Hematopoietic multipotent progenitor cell treated with erythropoietin and hydrocortisone succinate and interleukin-3 and kit ligand, for 4 days (in vitro differentiated cells): ENCODE results near the gene SUN1.

ENCODE experiments used
- DNase-seq: peaks from one replicate; pipeline ENCODE4 v3.0.0-alpha.2; 2015

SUN1 gene

GRCh38 chr7:880450-880849 lies 48.2 kb downstream of the SUN1 start:
- DNase-seq, result no peak

GRCh38 chr7:881441-882234 lies 49.4 kb downstream of the SUN1 start:
- DNase-seq, result no peak

- DNase-seq, result no peak
These were observed 50.2 kb downstream of the SUN1 start for GRCh38 chr7:882336-883035.

- no peak for DNase-seq
These were observed 51.1 kb downstream of the SUN1 start for GRCh38 chr7:883055-884021.

- DNase-seq, result no peak
These were observed 52.1 kb downstream of the SUN1 start for GRCh38 chr7:884191-885003.

- no peak for DNase-seq
These were observed 53.1 kb downstream of the SUN1 start for GRCh38 chr7:885261-885892.

GRCh38 chr7:885893-886625 lies 53.8 kb downstream of the SUN1 start:
- no peak for DNase-seq

- no peak for DNase-seq
These were observed 54.6 kb downstream of the SUN1 start for GRCh38 chr7:886626-887487.

- no peak for DNase-seq
These were observed 55.2 kb downstream of the SUN1 start for GRCh38 chr7:887488-887820.

GRCh38 chr7:888081-889024 lies 56.1 kb downstream of the SUN1 start:
- DNase-seq, result no peak

- no peak for DNase-seq
These were observed 56.7 kb downstream of the SUN1 start for GRCh38 chr7:889025-889390.

- no peak for DNase-seq
These were observed 57.1 kb downstream of the SUN1 start for GRCh38 chr7:889391-889790.

GRCh38 chr7:890868-891267 lies 58.6 kb downstream of the SUN1 start:
- DNase-seq, result no peak

GRCh38 chr7:891291-891690 lies 59.0 kb downstream of the SUN1 start:
- no peak for DNase-seq

- no peak for DNase-seq
These were observed 59.5 kb downstream of the SUN1 start for GRCh38 chr7:891805-892204.

GRCh38 chr7:892648-893593 lies 60.6 kb downstream of the SUN1 start:
- no peak for DNase-seq

- no peak for DNase-seq
These were observed 61.4 kb downstream of the SUN1 start for GRCh38 chr7:893686-894085.
